GM12891 (cell line): ENCODE measurements around the gene CASTOR2. TPM values are rescaled to one million over a fixed set of nuclear protein-coding genes. Genes with fewer than 3 reads are reported as not detected.
"Not testable (repeated sequence)": the region's sequence is repeated elsewhere in the genome, so short reads cannot be mapped to it uniquely, and the experiment has no call there.

Experiments
- DNase-seq: peaks from one replicate; pipeline ENCODE4 v3.0.0; 2011; ENCODE audit warnings: low spot score; ENCODE audit not compliant: insufficient read length
- FAIRE-seq: peaks from 2 replicates; lab custom pipeline; 2011; peaks lifted over from hg19 to GRCh38; lab: Jason Lieb, UNC
- polyA plus RNA-seq: library from polyadenylated mRNA; unstranded; fragments of >200 nt; gene quantifications from one replicate; pipeline ENCODE4 v1.2.1, GENCODE V29; 2012; ENCODE audit warnings: low read depth, missing spikeins, inconsistent platforms; ENCODE audit not compliant: missing spikeins

CASTOR2 gene
- 0.18 TPM for polyA plus RNA-seq

- not testable (repeated sequence) for DNase-seq, FAIRE-seq
Measured at GRCh38 chr7:74964511-74965119, at the start of gene CASTOR2. CASTOR2 (plus strand) TSS chr7:74964705; CDS start chr7:74964986, 281 bp downstream.

GRCh38 chr7:74922321-74922890 lies 42.1 kb upstream of the CASTOR2 start:
- DNase-seq, FAIRE-seq: not testable (repeated sequence)

- not testable (repeated sequence) for FAIRE-seq, DNase-seq
Measured at GRCh38 chr7:74923644-74924043, 40.9 kb upstream of the CASTOR2 start.

- not testable (repeated sequence) for DNase-seq, FAIRE-seq
Measured at GRCh38 chr7:74926968-74927367, 37.5 kb upstream of the CASTOR2 start.

GRCh38 chr7:74931563-74932328 lies 32.8 kb upstream of the CASTOR2 start:
- DNase-seq, FAIRE-seq: not testable (repeated sequence)

GRCh38 chr7:74939429-74939828 lies 25.1 kb upstream of the CASTOR2 start:
- FAIRE-seq, DNase-seq: not testable (repeated sequence)

- not testable (repeated sequence) for DNase-seq, FAIRE-seq
Measured at GRCh38 chr7:74941302-74942069, 23.0 kb upstream of the CASTOR2 start.

- not testable (repeated sequence) for DNase-seq, FAIRE-seq
Measured at GRCh38 chr7:74943923-74944322, 20.6 kb upstream of the CASTOR2 start.

- FAIRE-seq, DNase-seq: not testable (repeated sequence)
Measured at GRCh38 chr7:74947741-74948140, 16.8 kb upstream of the CASTOR2 start.

GRCh38 chr7:74953774-74954173 lies 10.7 kb upstream of the CASTOR2 start:
- not testable (repeated sequence) for DNase-seq, FAIRE-seq

GRCh38 chr7:74958328-74958727 lies 6.2 kb upstream of the CASTOR2 start:
- FAIRE-seq, result not testable (repeated sequence)

GRCh38 chr7:74963704-74964510 lies 598 bp upstream of the CASTOR2 start:
- not testable (repeated sequence) for FAIRE-seq

More at GRCh38 chr7:74958328-74958727, 6.2 kb upstream of the CASTOR2 start:
- DNase-seq, result not testable (repeated sequence)

GRCh38 chr7:74966208-74966854 lies 1.8 kb downstream of the CASTOR2 start:
- FAIRE-seq, DNase-seq: not testable (repeated sequence)

More at GRCh38 chr7:74963704-74964510, 598 bp upstream of the CASTOR2 start:
- DNase-seq, result not testable (repeated sequence)

- FAIRE-seq, DNase-seq: not testable (repeated sequence)
Measured at GRCh38 chr7:74966909-74967308, 2.4 kb downstream of the CASTOR2 start.

GRCh38 chr7:74971431-74971830 lies 6.9 kb downstream of the CASTOR2 start:
- not testable (repeated sequence) for FAIRE-seq, DNase-seq

- DNase-seq, FAIRE-seq: not testable (repeated sequence)
Measured at GRCh38 chr7:74972377-74972776, 7.9 kb downstream of the CASTOR2 start.

GRCh38 chr7:74975959-74976358 lies 11.5 kb downstream of the CASTOR2 start:
- FAIRE-seq, DNase-seq: not testable (repeated sequence)

- not testable (repeated sequence) for DNase-seq, FAIRE-seq
Measured at GRCh38 chr7:74977523-74977922, 13.0 kb downstream of the CASTOR2 start.
